ENCODE data around the gene PCF11.
"Not testable (repeated sequence)": the region's sequence is repeated elsewhere in the genome, so short reads cannot be mapped to it uniquely, and the experiment has no call there.

The PCF11 gene

DNA sequence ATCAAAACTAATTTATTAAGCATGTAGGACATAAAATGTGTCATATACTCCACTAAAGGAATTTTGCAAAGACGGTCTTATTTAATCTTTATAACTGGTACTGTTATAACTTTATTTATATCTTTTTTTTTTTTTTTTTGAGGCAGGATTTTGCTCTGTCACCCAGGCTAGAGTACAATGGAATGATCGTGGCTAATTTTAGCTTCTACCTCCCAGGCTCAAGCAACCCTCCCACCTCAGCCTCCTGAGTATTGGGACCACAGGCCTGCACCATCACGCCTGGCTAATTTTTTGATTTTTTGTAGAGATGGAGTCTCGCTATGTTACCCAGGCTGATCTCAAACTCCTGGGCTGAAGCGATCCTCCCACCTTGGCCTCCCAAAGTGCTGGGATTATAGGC lies 31.4 kb upstream of the PCF11 start:
- H3K4me3 ChIP-seq (ENCODE audit: low read depth in 1 of 2, low read length in 2 of 2), result no peak overlapping the region
- no peaks in the 10 kb centered on the region for H3K27me3 ChIP-seq (ENCODE audit: low read depth, low read length)
- no peaks in the 10 kb centered on the region for H3K4me1 ChIP-seq (ENCODE audit: control insufficient read depth in 1 of 2, insufficient read depth in 2 of 2, low read length in 2 of 2)
- no peaks in the 10 kb centered on the region for H3K9me3 ChIP-seq (ENCODE audit: control insufficient read depth in 1 of 2, low read length in 2 of 2)
- H3K27ac ChIP-seq (ENCODE audit: low read length), result no peak overlapping the region
- no peaks in the 10 kb centered on the region for H3K36me3 ChIP-seq (ENCODE audit: control insufficient read depth in 1 of 2, insufficient read depth in 2 of 2, low read length in 2 of 2)

- H3K4me1 ChIP-seq (ENCODE audit: control insufficient read depth in 1 of 2, insufficient read depth in 2 of 2, low read length in 2 of 2), result no peaks in the 10 kb centered on the region
- H3K27me3 ChIP-seq (ENCODE audit: low read depth, low read length), result no peaks in the 10 kb centered on the region
- no peak overlapping the region for H3K4me3 ChIP-seq (ENCODE audit: low read depth in 1 of 2, low read length in 2 of 2)
- peaks cover 0 to 2% of the 10 kb centered on the region in 2 donors for H3K9me3 ChIP-seq (ENCODE audit: control insufficient read depth in 1 of 2, low read length in 2 of 2)
- no peaks in the 10 kb centered on the region for H3K36me3 ChIP-seq (ENCODE audit: control insufficient read depth in 1 of 2, insufficient read depth in 2 of 2, low read length in 2 of 2)
- H3K27ac ChIP-seq (ENCODE audit: low read length), result no peak overlapping the region
Measured at GRCh38 chr11:83127310-83127637, 29.7 kb upstream of the PCF11 start.

GRCh38 chr11:83132191-83132590 lies 24.7 kb upstream of the PCF11 start:
- no peaks in the 10 kb centered on the region for H3K4me1 ChIP-seq (ENCODE audit: control insufficient read depth in 1 of 2, insufficient read depth in 2 of 2, low read length in 2 of 2)

GRCh38 chr11:83133266-83133665 lies 23.7 kb upstream of the PCF11 start:
- not testable (repeated sequence) for H3K4me1 ChIP-seq (ENCODE audit: control insufficient read depth in 1 of 2, insufficient read depth in 2 of 2, low read length in 2 of 2); H3K4me3 ChIP-seq (ENCODE audit: low read depth in 1 of 2, low read length in 2 of 2); H3K36me3 ChIP-seq (ENCODE audit: control insufficient read depth in 1 of 2, insufficient read depth in 2 of 2, low read length in 2 of 2)

More at GRCh38 chr11:83132191-83132590, 24.7 kb upstream of the PCF11 start:
- H3K4me3 ChIP-seq (ENCODE audit: low read depth in 1 of 2, low read length in 2 of 2), result no peak overlapping the region
- no peak overlapping the region for H3K27ac ChIP-seq (ENCODE audit: low read length)
- H3K36me3 ChIP-seq (ENCODE audit: control insufficient read depth in 1 of 2, insufficient read depth in 2 of 2, low read length in 2 of 2), result no peaks in the 10 kb centered on the region
- H3K27me3 ChIP-seq (ENCODE audit: low read depth, low read length), result no peaks in the 10 kb centered on the region
- H3K9me3 ChIP-seq (ENCODE audit: control insufficient read depth in 1 of 2, low read length in 2 of 2), result peaks cover 0 to 2% of the 10 kb centered on the region in 2 donors

DNA sequence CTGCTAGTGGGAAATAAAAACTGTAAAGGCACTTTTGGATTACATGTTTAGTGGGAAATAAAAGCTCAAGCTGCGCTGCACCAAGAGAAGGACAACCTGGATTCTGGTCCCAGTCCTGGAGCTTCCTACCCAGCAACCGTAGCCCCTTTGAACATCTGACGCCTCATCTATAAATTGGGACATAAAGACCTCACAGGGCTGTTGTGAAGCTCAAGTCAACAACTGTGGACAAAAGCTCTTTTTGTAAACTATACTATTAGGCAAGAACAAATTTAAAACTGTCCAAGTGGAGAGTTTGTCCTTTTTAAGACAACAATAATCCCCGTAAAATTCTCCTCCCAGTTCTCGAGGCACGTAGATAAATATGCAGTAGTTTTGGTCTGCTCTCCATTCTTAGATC lies 17.6 kb upstream of the PCF11 start:
- H3K27me3 ChIP-seq (ENCODE audit: low read depth, low read length), result no peaks in the 10 kb centered on the region
- H3K4me3 ChIP-seq (ENCODE audit: low read depth in 1 of 2, low read length in 2 of 2), result no peak overlapping the region
- H3K9me3 ChIP-seq (ENCODE audit: control insufficient read depth in 1 of 2, low read length in 2 of 2), result no peaks in the 10 kb centered on the region

More at GRCh38 chr11:83133266-83133665, 23.7 kb upstream of the PCF11 start:
- H3K9me3 ChIP-seq (ENCODE audit: control insufficient read depth in 1 of 2, low read length in 2 of 2); H3K27ac ChIP-seq (ENCODE audit: low read length); H3K27me3 ChIP-seq (ENCODE audit: low read depth, low read length): not testable (repeated sequence)

DNA sequence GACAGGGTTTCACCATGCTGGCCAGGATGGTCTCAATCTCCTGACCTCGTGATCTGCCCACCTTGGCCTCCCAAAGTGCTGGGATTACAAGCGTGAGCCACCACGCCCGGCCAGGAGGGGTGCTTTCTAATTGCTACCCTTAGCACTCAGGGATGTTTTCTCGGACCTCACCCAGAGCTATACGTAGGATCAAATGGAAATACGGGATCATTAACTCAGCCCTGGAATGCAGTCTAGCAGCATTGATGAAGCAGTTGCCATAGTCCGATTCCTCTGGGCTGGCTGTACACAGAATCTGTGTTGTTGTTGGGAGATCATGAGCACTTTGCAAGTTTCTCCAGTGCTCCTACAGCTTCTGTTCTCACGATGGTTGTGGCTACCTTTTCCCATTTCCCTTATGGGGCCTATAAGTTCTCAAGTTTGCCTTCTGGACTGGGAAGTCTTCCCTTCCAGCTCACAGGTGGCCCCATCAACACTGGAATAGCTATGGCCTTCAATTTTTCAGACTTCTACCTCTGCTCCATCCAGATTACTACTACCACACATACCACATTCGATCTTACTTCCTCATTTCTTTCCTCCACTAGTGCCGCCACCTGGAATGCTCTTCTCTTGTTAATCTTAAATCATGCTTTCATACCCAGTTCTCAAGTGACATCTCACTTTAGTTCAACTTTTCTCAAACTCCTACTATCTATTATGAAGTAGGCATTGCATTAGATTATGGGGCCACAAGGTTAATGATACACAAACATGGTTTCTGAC lies 16.1 kb upstream of the PCF11 start:
- Histone ChIP-seq H3K27ac (ENCODE audit: low read length) (no peak overlapping the region), H3K36me3 (ENCODE audit: control insufficient read depth in 1 of 2, insufficient read depth in 2 of 2, low read length in 2 of 2) (no peaks in the 10 kb centered on the region), H3K4me1 (ENCODE audit: control insufficient read depth in 1 of 2, insufficient read depth in 2 of 2, low read length in 2 of 2) (no peaks in the 10 kb centered on the region), H3K4me3 (ENCODE audit: low read depth in 1 of 2, low read length in 2 of 2) (no peak overlapping the region), H3K27me3 (ENCODE audit: low read depth, low read length) (no peaks in the 10 kb centered on the region), H3K9me3 (ENCODE audit: control insufficient read depth in 1 of 2, low read length in 2 of 2) (no peaks in the 10 kb centered on the region)

More for the DNA sequence above, 17.6 kb upstream of the PCF11 start:
- Histone ChIP-seq H3K27ac (ENCODE audit: low read length) (no peak overlapping the region), H3K4me1 (ENCODE audit: control insufficient read depth in 1 of 2, insufficient read depth in 2 of 2, low read length in 2 of 2) (no peaks in the 10 kb centered on the region), H3K36me3 (ENCODE audit: control insufficient read depth in 1 of 2, insufficient read depth in 2 of 2, low read length in 2 of 2) (no peaks in the 10 kb centered on the region)

DNA sequence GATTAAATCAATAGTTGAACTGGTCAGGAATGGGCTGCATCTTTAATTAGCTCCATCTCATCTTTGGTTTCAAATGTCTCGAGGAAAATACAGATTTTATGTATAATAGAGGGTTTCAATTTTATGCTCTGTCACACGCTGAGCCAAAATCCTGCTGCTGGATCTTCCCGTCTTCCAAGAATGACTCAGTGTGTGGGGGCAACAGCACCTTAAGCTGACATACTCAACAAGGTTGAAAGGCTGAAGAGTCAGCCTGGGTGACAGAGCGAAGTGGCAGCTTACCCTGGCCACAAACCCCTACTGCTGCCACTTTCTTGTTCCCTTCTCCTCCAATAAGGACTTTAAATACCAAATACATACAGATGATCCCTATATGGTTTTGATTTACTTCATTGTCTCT lies 9.0 kb upstream of the PCF11 start:
- no peak overlapping the region for H3K4me3 ChIP-seq (ENCODE audit: low read depth in 1 of 2, low read length in 2 of 2)
- no peaks in the 10 kb centered on the region for H3K27me3 ChIP-seq (ENCODE audit: low read depth, low read length)
- no peaks in the 10 kb centered on the region for H3K4me1 ChIP-seq (ENCODE audit: control insufficient read depth in 1 of 2, insufficient read depth in 2 of 2, low read length in 2 of 2)
- no peak overlapping the region for H3K27ac ChIP-seq (ENCODE audit: low read length)
- H3K9me3 ChIP-seq (ENCODE audit: control insufficient read depth in 1 of 2, low read length in 2 of 2), result no peaks in the 10 kb centered on the region
- no peaks in the 10 kb centered on the region for H3K36me3 ChIP-seq (ENCODE audit: control insufficient read depth in 1 of 2, insufficient read depth in 2 of 2, low read length in 2 of 2)

DNA sequence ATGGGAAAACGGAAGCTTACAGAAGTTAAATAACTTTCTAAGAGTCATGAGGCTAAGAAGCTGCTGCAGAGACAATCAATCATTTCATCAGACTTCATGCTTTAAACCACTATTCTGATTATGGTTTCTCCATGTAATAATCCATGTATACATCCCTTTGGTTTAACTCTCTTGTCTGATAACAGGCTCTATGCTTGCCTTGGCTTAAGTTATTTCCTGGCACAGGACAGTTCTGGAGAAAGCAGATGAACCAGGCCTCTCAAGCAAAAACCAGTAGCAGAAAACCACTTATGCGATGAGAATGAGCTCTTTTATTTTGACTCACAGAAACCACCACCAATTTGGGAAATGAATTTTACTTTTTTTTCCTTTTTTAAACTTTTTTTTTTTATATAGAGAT lies 6.5 kb upstream of the PCF11 start:
- no peak overlapping the region for H3K4me3 ChIP-seq (ENCODE audit: low read depth in 1 of 2, low read length in 2 of 2)
- H3K4me1 ChIP-seq (ENCODE audit: control insufficient read depth in 1 of 2, insufficient read depth in 2 of 2, low read length in 2 of 2), result no peaks in the 10 kb centered on the region
- no peaks in the 10 kb centered on the region for H3K36me3 ChIP-seq (ENCODE audit: control insufficient read depth in 1 of 2, insufficient read depth in 2 of 2, low read length in 2 of 2)
- no peaks in the 10 kb centered on the region for H3K9me3 ChIP-seq (ENCODE audit: control insufficient read depth in 1 of 2, low read length in 2 of 2)
- H3K27ac ChIP-seq (ENCODE audit: low read length), result no peak overlapping the region
- H3K27me3 ChIP-seq (ENCODE audit: low read depth, low read length), result no peaks in the 10 kb centered on the region

DNA sequence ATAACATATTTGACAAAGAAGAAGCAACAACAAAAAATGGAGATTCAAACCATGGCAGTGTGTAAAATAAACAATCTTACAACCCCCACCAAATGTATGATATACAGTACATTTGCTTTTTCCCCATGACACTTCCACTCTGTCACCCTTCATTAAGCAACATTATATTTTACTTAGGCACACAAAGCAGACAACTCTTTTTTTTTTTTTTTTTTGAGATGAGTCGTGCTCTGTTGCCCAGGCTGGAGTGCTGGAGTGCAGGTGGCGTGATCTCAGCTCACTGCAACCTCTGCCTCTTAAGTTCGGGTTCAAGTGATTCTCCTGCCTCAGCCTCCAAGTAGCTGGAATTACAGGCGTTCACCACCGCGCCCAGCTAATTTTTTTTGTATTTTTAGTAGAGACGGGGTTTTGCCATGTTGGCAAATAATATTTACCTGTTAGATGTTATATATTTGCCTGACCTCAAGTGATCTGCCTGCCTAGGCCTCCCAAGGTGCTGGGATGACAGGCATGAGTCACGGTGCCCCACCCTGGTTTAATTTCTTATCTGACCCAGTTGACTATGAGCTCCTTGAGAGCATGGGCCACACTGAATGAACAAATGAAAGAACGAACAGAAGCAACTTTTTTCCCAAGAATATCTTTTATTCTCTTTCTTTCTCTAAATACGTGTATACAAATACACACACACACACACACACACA lies 5.5 kb upstream of the PCF11 start:
- Histone ChIP-seq H3K9me3 (ENCODE audit: control insufficient read depth in 1 of 2, low read length in 2 of 2) (no peaks in the 10 kb centered on the region), H3K4me1 (ENCODE audit: control insufficient read depth in 1 of 2, insufficient read depth in 2 of 2, low read length in 2 of 2) (no peaks in the 10 kb centered on the region), H3K27me3 (ENCODE audit: low read depth, low read length) (no peaks in the 10 kb centered on the region), H3K27ac (ENCODE audit: low read length) (no peak overlapping the region), H3K36me3 (ENCODE audit: control insufficient read depth in 1 of 2, insufficient read depth in 2 of 2, low read length in 2 of 2) (no peaks in the 10 kb centered on the region), H3K4me3 (ENCODE audit: low read depth in 1 of 2, low read length in 2 of 2) (no peak overlapping the region)

DNA sequence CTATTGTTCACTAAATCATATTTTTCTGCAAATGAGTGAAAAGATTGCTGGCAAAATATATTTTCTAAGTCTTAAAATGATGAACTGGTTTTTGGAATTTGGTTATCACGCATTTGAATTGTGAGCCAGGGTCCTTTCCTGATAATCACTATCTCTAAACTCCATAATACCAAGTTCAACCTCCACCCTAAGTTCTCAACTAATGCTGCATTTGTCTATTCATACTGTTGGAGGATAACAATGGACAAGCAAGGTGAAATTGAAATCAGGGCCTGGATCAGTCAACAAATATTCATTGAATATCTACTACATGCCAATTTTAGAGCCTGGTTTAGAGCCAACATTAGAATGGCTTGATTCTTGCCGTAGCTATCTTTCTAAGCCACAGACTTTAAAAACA lies 4.7 kb upstream of the PCF11 start:
- H3K9me3 ChIP-seq (ENCODE audit: control insufficient read depth in 1 of 2, low read length in 2 of 2), result no peaks in the 10 kb centered on the region
- H3K36me3 ChIP-seq (ENCODE audit: control insufficient read depth in 1 of 2, insufficient read depth in 2 of 2, low read length in 2 of 2), result peaks cover 0 to 3% of the 10 kb centered on the region in 2 donors
- no peak overlapping the region for H3K27ac ChIP-seq (ENCODE audit: low read length)
- no peaks in the 10 kb centered on the region for H3K27me3 ChIP-seq (ENCODE audit: low read depth, low read length)
- no peak overlapping the region for H3K4me3 ChIP-seq (ENCODE audit: low read depth in 1 of 2, low read length in 2 of 2)
- H3K4me1 ChIP-seq (ENCODE audit: control insufficient read depth in 1 of 2, insufficient read depth in 2 of 2, low read length in 2 of 2), result no peaks in the 10 kb centered on the region

GRCh38 chr11:83153764-83154163 lies 3.2 kb upstream of the PCF11 start:
- Histone ChIP-seq H3K4me3 (ENCODE audit: low read depth in 1 of 2, low read length in 2 of 2) (no peak overlapping the region), H3K4me1 (ENCODE audit: control insufficient read depth in 1 of 2, insufficient read depth in 2 of 2, low read length in 2 of 2) (no peaks in the 10 kb centered on the region), H3K27ac (ENCODE audit: low read length) (no peak overlapping the region), H3K36me3 (ENCODE audit: control insufficient read depth in 1 of 2, insufficient read depth in 2 of 2, low read length in 2 of 2) (peaks cover 0 to 4% of the 10 kb centered on the region in 2 donors), H3K27me3 (ENCODE audit: low read depth, low read length) (no peaks in the 10 kb centered on the region), H3K9me3 (ENCODE audit: control insufficient read depth in 1 of 2, low read length in 2 of 2) (no peaks in the 10 kb centered on the region)

Measured in muscle layer of duodenum (tissue), 2 donors.